Putamen (tissue), 1 donor: Measurements from ENCODE around the gene RHOD.

Source experiments
- DNase-seq: peaks from one replicate; pipeline ENCODE4 v3.0.0-alpha.2; 2016; ENCODE audit warnings: low spot score

RHOD gene

GRCh38 chr11:67117672-67118180 is 61.1 kb downstream of the RHOD start:
- DNase-seq: no peak

DNA sequence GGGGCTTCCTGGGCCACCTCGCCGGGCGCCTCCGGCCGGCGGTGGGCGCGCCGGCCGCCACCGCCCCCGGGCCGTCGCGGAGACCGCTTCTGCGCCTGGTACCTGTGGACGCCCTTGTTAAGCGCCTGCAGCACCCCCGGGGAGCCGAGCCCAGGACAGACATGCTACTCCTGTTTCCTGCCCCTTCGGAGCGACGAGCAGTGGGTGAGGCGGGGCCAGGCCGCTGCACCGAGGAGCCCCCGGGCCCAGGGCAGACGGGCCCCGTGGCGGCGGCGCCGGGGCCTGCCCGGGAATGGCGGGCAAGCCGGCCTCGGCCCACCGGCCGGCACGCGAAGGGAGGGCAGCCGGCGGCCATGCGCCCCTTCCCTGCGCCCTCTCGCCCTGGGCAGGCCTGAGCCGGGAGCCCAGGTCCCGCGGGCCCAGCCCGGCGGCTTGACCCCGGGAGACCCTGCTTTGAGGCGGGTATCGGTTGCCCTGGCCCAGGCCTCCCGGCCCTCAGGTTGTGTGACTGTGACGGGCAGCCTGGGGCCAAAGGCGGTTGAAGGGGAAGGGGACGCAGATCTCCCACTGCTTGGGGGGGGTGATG is 61.6 kb downstream of the RHOD start:
- peak; percentile 43 for DNase-seq

DNA sequence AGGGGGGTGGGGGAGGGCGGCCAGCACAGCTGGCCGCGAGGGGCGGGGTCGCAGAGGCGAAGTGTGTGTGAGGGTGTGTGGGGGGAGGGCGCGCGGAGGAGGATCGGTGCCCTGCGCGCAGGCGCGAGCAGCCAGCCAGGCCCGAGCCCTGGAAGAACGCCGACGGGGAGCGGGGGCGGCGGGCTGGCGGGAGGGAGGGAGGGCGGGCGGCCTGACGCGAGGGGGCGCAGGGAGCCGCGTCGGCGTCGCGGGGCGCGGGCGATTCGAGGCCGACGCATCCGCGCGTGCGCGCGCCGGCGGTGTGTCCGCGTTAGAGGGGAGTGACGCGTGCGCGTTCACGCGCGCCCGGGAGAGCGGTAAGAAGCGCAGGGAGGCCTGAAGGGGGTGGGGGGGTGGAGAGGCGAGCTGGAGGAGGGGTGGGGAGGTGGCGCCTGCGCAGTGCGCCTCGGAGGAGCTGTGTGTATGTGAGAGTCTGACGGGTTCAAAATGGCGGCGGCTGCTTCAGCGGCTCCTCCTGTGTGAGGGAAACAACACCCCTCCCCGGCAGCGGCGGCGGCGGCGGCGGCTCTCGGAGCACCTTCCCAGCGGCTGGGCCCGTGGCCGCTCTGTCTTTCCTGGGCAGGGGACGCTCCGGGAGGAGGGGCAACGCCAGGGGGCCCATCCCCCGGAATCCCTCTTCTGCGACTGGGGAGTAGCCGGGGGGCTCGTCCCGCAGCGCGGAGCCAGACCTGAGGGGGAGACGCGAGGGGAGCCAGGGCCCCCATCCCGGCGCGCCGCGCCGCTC is 62.3 kb downstream of the RHOD start, which contains the start of gene KDM2A:
Gene KDM2A, plus strand, starts transcription at position 463 of the 784 bp plus-strand sequence. CDS start 2,054 bp downstream, outside the sequence.
- peak; percentile 99 for DNase-seq

DNA sequence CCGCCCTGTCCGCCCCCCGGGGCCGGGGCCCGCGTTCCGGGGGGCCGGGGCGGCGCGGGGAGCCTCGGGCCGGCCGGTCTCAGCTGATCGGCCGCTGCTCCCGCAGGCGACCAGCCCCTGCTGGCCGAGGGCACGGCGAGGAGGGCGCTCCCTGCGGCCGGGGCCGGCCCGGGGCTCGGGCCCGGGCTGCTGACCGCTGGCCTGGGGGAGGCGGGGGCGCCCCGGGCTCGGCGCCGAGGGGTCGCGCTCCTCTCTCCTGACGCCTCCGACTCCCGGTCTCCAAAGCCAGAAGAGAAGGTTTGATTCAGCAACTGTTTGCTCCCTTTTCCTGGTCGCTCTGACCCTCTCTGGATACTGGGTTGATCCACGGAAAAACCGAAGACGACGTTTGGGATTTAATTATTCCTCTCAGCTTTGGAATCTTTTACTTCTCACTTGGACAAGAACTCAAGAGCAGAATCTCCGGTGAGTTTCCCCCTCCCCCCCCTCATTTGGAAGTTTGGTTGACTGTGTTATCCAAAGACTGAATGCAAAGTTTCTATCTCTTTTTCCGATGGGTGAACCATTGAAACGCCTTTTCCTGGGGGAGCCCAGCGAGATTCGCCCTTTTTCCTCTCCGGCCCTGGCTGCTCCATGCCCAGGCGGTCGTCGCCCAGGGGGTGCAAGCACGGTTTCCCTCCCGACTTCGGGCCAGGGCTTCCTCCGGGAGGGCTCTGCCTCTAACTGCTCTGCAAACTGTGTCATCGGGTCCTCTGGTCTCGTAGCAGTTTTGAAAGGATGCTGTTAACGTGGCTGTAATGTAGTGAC is 63.1 kb downstream of the RHOD start:
- DNase-seq: no peak

- no peak for DNase-seq
Measured at GRCh38 chr11:67120456-67120855, 63.8 kb downstream of the RHOD start.

DNA sequence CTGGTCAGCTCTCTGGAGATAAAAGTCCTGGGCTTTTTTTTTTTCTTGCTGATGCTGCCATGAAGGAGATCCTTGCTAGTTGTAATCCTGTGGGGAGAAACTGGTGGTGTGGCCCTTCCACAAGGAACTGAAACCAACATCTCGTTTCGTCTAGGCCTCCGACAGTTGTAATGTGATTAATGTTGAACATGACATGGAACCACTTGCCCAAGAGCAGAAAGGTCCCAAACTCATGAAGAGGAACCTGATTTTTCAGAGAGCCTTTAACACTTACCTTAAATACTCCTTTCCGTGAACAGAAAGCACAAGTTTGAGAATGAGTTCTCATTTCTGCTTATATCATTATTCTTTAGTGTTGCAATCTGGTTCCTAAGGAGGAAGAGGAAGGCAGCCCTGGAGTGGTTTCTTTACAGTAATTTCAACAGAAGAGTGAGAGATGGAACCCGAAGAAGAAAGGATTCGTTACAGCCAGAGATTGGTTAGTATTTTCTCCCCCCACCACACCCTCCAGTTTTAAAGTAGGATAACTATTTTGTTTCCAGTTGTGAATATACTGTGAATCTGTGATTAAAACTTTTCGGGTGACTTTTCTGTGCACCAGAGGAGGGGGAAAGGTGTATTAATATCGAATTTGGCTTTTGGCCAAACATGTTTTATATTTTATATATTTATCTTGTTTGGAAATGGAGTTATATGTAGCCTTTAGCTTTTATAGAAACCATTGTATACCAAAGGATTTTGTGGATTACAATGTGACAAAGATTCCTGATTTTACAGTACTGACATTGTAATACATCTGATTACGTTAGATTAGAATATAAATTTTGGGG is 64.4 kb downstream of the RHOD start:
- no peak for DNase-seq
